H1 (cell line): Measurements from ENCODE around the gene ITGA6. TPM values are rescaled to one million over a fixed set of nuclear protein-coding genes. Genes with fewer than 3 reads are reported as not detected.

Source experiments
- CTCF ChIA-PET: fragments of 300-600 bp; sonication (Branson Sonifier 250); formaldehyde crosslinking; loops from one replicate; lab custom pipeline; 2021; ENCODE audit not compliant: partially characterized antibody; lab: Charles Lee
- POLR2A ChIA-PET: fragments of 300-600 bp; sonication (Branson Sonifier 250); formaldehyde crosslinking; loops from one replicate; lab custom pipeline; 2021; ENCODE audit warnings: inconsistent platforms; ENCODE audit not compliant: partially characterized antibody; lab: Charles Lee
- DNase-seq, 2 experiments: peaks; one replicate each; pipeline versions ENCODE4 v3.0.0 to v3.0.0-alpha.2; 2010 to 2022; ENCODE audit warnings: low spot score in 2 of 2, low read depth in 1 of 2, mixed read lengths in 1 of 2
- FAIRE-seq: peaks from 2 replicates; lab custom pipeline; 2011; peaks lifted over from hg19 to GRCh38; lab: Jason Lieb, UNC
- H2AFZ ChIP-seq: 2 replicates; pipeline ENCODE4 v1.8.1; 2012; ENCODE audit warnings: low read length, inconsistent platforms
- H2AK5ac ChIP-seq: 2 replicates; pipeline ENCODE4 v1.6.1; 2013; ENCODE audit warnings: low read depth, low read length
- H2BK120ac ChIP-seq: replicated peaks from 2 replicates; pipeline ENCODE3; 2013; ENCODE audit warnings: low read depth, low read length, inconsistent platforms
- H2BK12ac ChIP-seq: 2 replicates; pipeline ENCODE4 v1.6.1; 2013; ENCODE audit warnings: low read depth, low read length
- H2BK15ac ChIP-seq: 2 replicates; pipeline ENCODE4 v1.6.1; 2013; ENCODE audit warnings: low read length
- H2BK20ac ChIP-seq: 2 replicates; pipeline ENCODE4 v1.6.1; 2013; ENCODE audit warnings: low read length
- H2BK5ac ChIP-seq: 2 replicates; pipeline ENCODE4 v1.6.1; 2013; ENCODE audit warnings: low read depth, low read length
- H3K14ac ChIP-seq: 2 replicates; pipeline ENCODE4 v1.6.1; 2013; ENCODE audit warnings: inconsistent platforms; ENCODE audit not compliant: insufficient read length
- H3K18ac ChIP-seq: 2 replicates; pipeline ENCODE4 v1.6.1; 2013; ENCODE audit warnings: low read length; ENCODE audit errors: extremely low read depth
- H3K23ac ChIP-seq: 2 replicates; pipeline ENCODE4 v1.6.1; 2013; ENCODE audit warnings: inconsistent platforms; ENCODE audit not compliant: insufficient read length
- H3K23me2 ChIP-seq: 2 replicates; pipeline ENCODE4 v1.6.1; 2013; ENCODE audit warnings: low read depth, low read length
- H3K27ac ChIP-seq: 2 replicates; pipeline ENCODE4 v1.6.1; 2011; ENCODE audit warnings: low read depth, low read length, inconsistent platforms
- H3K27me3 ChIP-seq, 4 experiments: replicated peaks in 1 of 4; 1 replicate in 1 of 4; 2 replicates in 3 of 4; pipeline versions ENCODE4 v1.6.1 to v1.8.1; 2011 to 2013; ENCODE audit warnings: low read length in 3 of 4, mild to moderate bottlenecking in 3 of 4, inconsistent platforms in 2 of 4, mixed read lengths in 2 of 4, moderate library complexity in 1 of 4; ENCODE audit not compliant: control insufficient read depth in 3 of 4, insufficient read depth in 3 of 4; ENCODE audit errors: extremely low read depth in 1 of 4
- H3K36me3 ChIP-seq, 4 experiments: 2 replicates each; pipeline versions ENCODE4 v1.6.1 to v1.8.1; 2011 to 2013; ENCODE audit warnings: mild to moderate bottlenecking in 4 of 4, low read length in 3 of 4, moderate library complexity in 2 of 4, control low read depth in 1 of 4, inconsistent platforms in 1 of 4; ENCODE audit not compliant: insufficient read depth in 4 of 4, control insufficient read depth in 2 of 4
- H3K4ac ChIP-seq: replicated peaks from 2 replicates; pipeline ENCODE3; 2013; ENCODE audit warnings: low read length, low read depth, mixed read lengths, inconsistent platforms; ENCODE audit not compliant: insufficient read length
- H3K4me1 ChIP-seq, 4 experiments: replicated peaks in 1 of 4; 1 replicate in 1 of 4; 2 replicates in 3 of 4; pipeline versions ENCODE4 v1.6.1 to v1.8.1; 2011 to 2013; ENCODE audit warnings: low read length in 3 of 4, inconsistent platforms in 2 of 4, mixed read lengths in 1 of 4; ENCODE audit not compliant: insufficient read depth in 4 of 4, control insufficient read depth in 3 of 4
- H3K4me2 ChIP-seq, 2 experiments: 2 replicates each; pipeline versions ENCODE4 v1.6.1 to v1.8.1; 2011 to 2013; ENCODE audit warnings: low read depth in 2 of 2, low read length in 2 of 2, control low read depth in 1 of 2, inconsistent platforms in 1 of 2, mild to moderate bottlenecking in 1 of 2; ENCODE audit not compliant: insufficient read depth in 1 of 2
- H3K4me3 ChIP-seq, 4 experiments: fragments of 200-600, 300-600 bp in 1 of 4; sonication (generic), shearing (Covaris generic), sonication (Bioruptor Twin) in 1 of 4; 2 replicates each; pipeline versions ENCODE4 v1.5.1 to v1.8.1; 2011 to 2016; ENCODE audit warnings: low read length in 4 of 4, low read depth in 3 of 4, control low read depth in 2 of 4, inconsistent platforms in 2 of 4, mild to moderate bottlenecking in 2 of 4, mixed read lengths in 1 of 4, moderate library complexity in 1 of 4; ENCODE audit not compliant: insufficient read depth in 2 of 4; ENCODE audit errors: extremely low read depth in 1 of 4
- H3K56ac ChIP-seq: replicated peaks from 2 replicates; pipeline ENCODE3; 2013; ENCODE audit warnings: low read depth, mild to moderate bottlenecking, mixed read lengths, low read length, inconsistent platforms; ENCODE audit not compliant: insufficient read length
- H3K79me1 ChIP-seq: 2 replicates; pipeline ENCODE4 v1.6.1; 2013; ENCODE audit warnings: low read depth, low read length, control low read depth
- H3K79me2 ChIP-seq, 2 experiments: 2 replicates each; pipeline versions ENCODE4 v1.6.1 to v1.8.1; 2012 to 2013; ENCODE audit warnings: low read length in 2 of 2, mild to moderate bottlenecking in 2 of 2, inconsistent platforms in 1 of 2; ENCODE audit not compliant: insufficient read depth in 2 of 2, control insufficient read depth in 1 of 2
- H3K9ac ChIP-seq, 4 experiments: replicated peaks in 1 of 4; 1 replicate in 1 of 4; 2 replicates in 3 of 4; pipeline versions ENCODE4 v1.6.1 to v1.8.1; 2011 to 2013; ENCODE audit warnings: low read depth in 3 of 4, low read length in 3 of 4, control low read depth in 2 of 4, mild to moderate bottlenecking in 2 of 4, moderate library complexity in 2 of 4, inconsistent platforms in 1 of 4; ENCODE audit errors: extremely low read depth in 1 of 4
- H3K9me3 ChIP-seq, 2 experiments: 2 replicates each; pipeline versions ENCODE4 v1.6.1 to v1.8.1; 2012 to 2013; ENCODE audit warnings: mild to moderate bottlenecking in 2 of 2, moderate library complexity in 2 of 2, control low read depth in 1 of 2, inconsistent platforms in 1 of 2, low read depth in 1 of 2, low read length in 1 of 2, mixed read lengths in 1 of 2; ENCODE audit not compliant: insufficient read depth in 2 of 2
- H4K20me1 ChIP-seq, 2 experiments: replicated peaks in 1 of 2; 2 replicates each; pipeline versions ENCODE3 to v1.8.1; 2011 to 2013; ENCODE audit warnings: inconsistent platforms in 2 of 2, low read length in 2 of 2, mild to moderate bottlenecking in 1 of 2; ENCODE audit not compliant: insufficient read depth in 2 of 2, control insufficient read depth in 1 of 2
- H4K5ac ChIP-seq: 2 replicates; pipeline ENCODE4 v1.6.1; 2013; ENCODE audit warnings: low read length, low read depth, mixed read lengths, inconsistent platforms; ENCODE audit not compliant: insufficient read length
- H4K8ac ChIP-seq: 2 replicates; pipeline ENCODE4 v1.8.0; 2013; ENCODE audit warnings: mild to moderate bottlenecking, moderate library complexity, low read length, inconsistent platforms; ENCODE audit not compliant: insufficient read depth; ENCODE audit errors: extremely low read depth
- H4K91ac ChIP-seq: replicated peaks from 2 replicates; pipeline ENCODE3; 2013; ENCODE audit warnings: low read length, mixed read lengths, inconsistent platforms; ENCODE audit not compliant: insufficient read length
- ASH2L ChIP-seq: fragments of 200-600, 300-600 bp; sonication (generic); IDR thresholded peaks from one replicate; pipeline ENCODE4 v1.7.1; 2017; ENCODE audit warnings: low read length
- RBBP5 ChIP-seq: IDR thresholded peaks from 2 replicates; pipeline ENCODE4 v1.7.1; 2012; ENCODE audit warnings: low read depth, mild to moderate bottlenecking, inconsistent platforms, low read length, moderate library complexity, borderline replicate concordance
- RFX5 ChIP-seq: IDR thresholded peaks from 2 replicates; pipeline ENCODE4 v1.6.1; 2011; ENCODE audit warnings: low read depth, low read length, improper control_type of control experiment, borderline replicate concordance
- SAP30 ChIP-seq: fragments of 300-600 bp; sonication (generic); IDR thresholded peaks from 2 replicates; pipeline ENCODE4 v1.7.1; 2012; ENCODE audit warnings: low read length, moderate library complexity, mild to moderate bottlenecking, inconsistent platforms; ENCODE audit not compliant: insufficient read depth, insufficient replicate concordance
- SP2 ChIP-seq: IDR thresholded peaks from 2 replicates; pipeline ENCODE4 v1.6.1; 2012; ENCODE audit warnings: mild to moderate bottlenecking, low read length, inconsistent platforms
- TEAD4 ChIP-seq: IDR thresholded peaks from 2 replicates; pipeline ENCODE4 v1.6.1; 2012; ENCODE audit warnings: low read depth, low read length, inconsistent platforms, mixed read lengths
- WGBS, 2 experiments: shearing (Covaris generic) in 1 of 2; methylation state at CpG; one replicate each; pipeline versions ENCODE4 v1.1.6 to v1.1.7; 2013 to 2015; ENCODE audit warnings: low lambda C conversion rate in 2 of 2, mixed read lengths in 2 of 2, inconsistent platforms in 1 of 2, low coverage in 1 of 2, missing lambda C conversion rate in 1 of 2; ENCODE audit not compliant: insufficient replicate concordance in 2 of 2, insufficient coverage in 1 of 2, insufficient read length in 1 of 2; ENCODE audit errors: extremely low coverage in 1 of 2, missing lambda C conversion rate in 1 of 2; 5-methylcytosine and 5-hydroxymethylcytosine counted together
- polyA plus RNA-seq, 7 experiments: library from polyadenylated mRNA; depleted of rRNA in 3 of 7; stranded (reverse) in 5 of 7; unstranded in 2 of 7; fragments of >200 nt in 5 of 7; fragments of 200-250 nt in 2 of 7; gene quantifications; 1 replicate in 5 of 7; 2 replicates in 1 of 7; 4 replicates in 1 of 7; pipeline versions ENCODE4 v1.2.1 to v1.2.3, GENCODE V29; 2011 to 2013; ENCODE audit warnings: missing spikeins in 2 of 7, mixed read lengths in 2 of 7
- total RNA-seq: library from RNA; stranded (reverse); fragmentation: NEBNext Ultra II Directional; extraction: Animal tissue kit (Norgen Biotek cat#: 25700); gene quantifications from 2 replicates; pipeline ENCODE4 v1.2.1, GENCODE V29; 2021

Gene ITGA6
- total and polyA plus RNA-seq, 2 of the 8 experiments (the other 6 are each of a cell fraction or from before 2014, with no cell fraction given): 26.9 to 118 TPM

GRCh38 chr2:172484706-172485105 is 57.3 kb downstream of the ITGA6 start:
- Histone ChIP-seq H3K23ac (no peak overlapping the region), H3K9ac (no peak overlapping the region), H3K79me2 (no peaks in the 10 kb centered on the region), H2BK12ac (no peak overlapping the region), H2AK5ac (no peak overlapping the region), H2BK120ac (no peak overlapping the region), H4K8ac (no peak overlapping the region), H2BK20ac (no peak overlapping the region), H3K4me1 (0 out of 7 replicates have a peak, but pooled peaks cover 0 to 1% (median 0%) of the 10 kb centered on the region in 4 experiments), H3K79me1 (peaks cover 2% of the 10 kb centered on the region), H4K5ac (no peak overlapping the region), H3K9me3 (no peaks in the 10 kb centered on the region), H2AFZ (no peak overlapping the region), H3K14ac (no peak overlapping the region), H2BK5ac (no peak overlapping the region)
- POLR2A ChIA-PET: no interaction called here
- WGBS, 2 experiments: 84% methylated on average over 2 of the region's 2 CpGs; no CpG with 5 or more reads in 1 of the 2 experiments
- FAIRE-seq: no peak
- DNase-seq: no peak
- TF ChIP-seq RBBP5 (no peak), ASH2L (no peak), SP2 (no peak), SAP30 (no peak), RFX5 (no peak), TEAD4 (no peak)
- TF ChIP-seq, all 59 proteins: peak for 0
- no peak overlapping the region for H3K18ac ChIP-seq
- H2BK15ac ChIP-seq: no peak overlapping the region
- peaks cover 24 to 78% (median 50%) of the 10 kb centered on the region in 4 experiments for H3K36me3 ChIP-seq
- H3K56ac ChIP-seq: no peak overlapping the region
- no peak overlapping the region for H3K4me3 ChIP-seq
- H3K27me3 ChIP-seq: no peaks in the 10 kb centered on the region
- H4K20me1 ChIP-seq: peaks cover 0 to 5% of the 10 kb centered on the region in 2 experiments
- no peaks in the 10 kb centered on the region for H3K23me2 ChIP-seq
- no peak overlapping the region for H3K27ac ChIP-seq
- no peak overlapping the region for H3K4ac ChIP-seq
- H4K91ac ChIP-seq: no peak overlapping the region
- H3K4me2 ChIP-seq: no peak overlapping the region
- CTCF ChIA-PET: interaction anchor here (0.6 to 4.2 kb wide), 12 partner anchors 9 to 357 kb away, joined by 3 to 19 read pairs (median 5); no protein-coding TSS in a partner anchor
